NCI-H345 treated with DMSO at 0.1 percent for 48 hours (cell line): ENCODE measurements around the gene PCDHGB4.
"Not testable (repeated sequence)": the region's sequence is repeated elsewhere in the genome, so short reads cannot be mapped to it uniquely, and the experiment has no call there.

Source experiments
- DNase-seq: peaks from one replicate; lab custom pipeline; 2025; ENCODE audit not compliant: unreplicated experiment; lab: John Stamatoyannopoulos, UW

Gene PCDHGB4

DNA sequence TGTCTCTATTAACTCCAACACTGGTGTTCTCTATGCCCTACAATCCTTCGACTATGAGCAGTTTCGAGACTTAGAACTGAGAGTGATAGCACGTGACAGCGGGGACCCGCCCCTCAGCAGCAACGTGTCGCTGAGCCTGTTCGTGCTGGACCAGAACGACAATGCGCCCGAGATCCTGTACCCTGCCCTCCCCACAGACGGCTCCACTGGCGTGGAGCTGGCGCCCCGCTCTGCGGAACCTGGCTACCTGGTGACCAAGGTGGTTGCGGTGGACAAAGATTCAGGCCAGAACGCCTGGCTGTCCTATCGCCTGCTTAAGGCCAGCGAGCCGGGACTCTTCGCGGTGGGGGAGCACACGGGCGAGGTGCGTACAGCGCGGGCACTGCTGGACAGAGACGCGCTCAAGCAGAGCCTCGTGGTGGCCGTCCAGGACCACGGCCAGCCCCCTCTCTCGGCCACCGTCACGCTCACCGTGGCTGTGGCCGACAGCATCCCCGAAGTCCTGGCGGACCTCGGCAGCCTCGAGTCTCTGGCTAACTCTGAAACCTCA lies 35.3 kb downstream of the PCDHGB4 start:
- DNase-seq, result no peak

DNA sequence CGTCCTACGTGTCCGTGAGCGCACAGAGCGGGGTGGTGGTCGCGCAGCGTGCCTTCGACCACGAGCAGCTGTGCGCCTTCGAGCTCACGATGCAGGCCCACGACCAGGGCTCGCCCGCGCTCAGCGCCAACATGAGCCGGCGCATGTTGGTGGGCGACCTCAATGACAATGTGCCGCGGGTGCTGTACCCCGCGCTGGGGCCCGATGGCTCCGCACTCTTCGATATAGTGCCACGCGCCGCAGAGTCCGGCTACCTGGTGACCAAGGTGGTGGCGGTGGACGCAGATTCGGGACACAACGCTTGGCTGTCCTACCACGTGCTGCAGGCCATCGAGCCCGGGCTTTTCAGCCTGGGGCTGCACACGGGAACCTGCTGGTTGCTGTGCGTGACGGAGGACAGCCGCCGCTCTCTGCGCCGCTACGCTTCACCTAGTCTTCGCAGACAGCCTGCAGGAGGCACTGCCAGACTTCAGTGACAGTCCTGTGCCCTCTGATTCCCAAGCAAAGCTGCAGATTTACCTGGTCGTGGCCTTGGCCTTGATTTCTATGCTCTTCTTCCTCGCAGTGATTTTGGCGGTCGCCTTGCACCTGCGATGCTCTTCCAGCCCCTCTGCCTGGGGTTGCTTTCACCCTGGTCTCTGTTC lies 40.4 kb downstream of the PCDHGB4 start:
- no peak for DNase-seq

DNA sequence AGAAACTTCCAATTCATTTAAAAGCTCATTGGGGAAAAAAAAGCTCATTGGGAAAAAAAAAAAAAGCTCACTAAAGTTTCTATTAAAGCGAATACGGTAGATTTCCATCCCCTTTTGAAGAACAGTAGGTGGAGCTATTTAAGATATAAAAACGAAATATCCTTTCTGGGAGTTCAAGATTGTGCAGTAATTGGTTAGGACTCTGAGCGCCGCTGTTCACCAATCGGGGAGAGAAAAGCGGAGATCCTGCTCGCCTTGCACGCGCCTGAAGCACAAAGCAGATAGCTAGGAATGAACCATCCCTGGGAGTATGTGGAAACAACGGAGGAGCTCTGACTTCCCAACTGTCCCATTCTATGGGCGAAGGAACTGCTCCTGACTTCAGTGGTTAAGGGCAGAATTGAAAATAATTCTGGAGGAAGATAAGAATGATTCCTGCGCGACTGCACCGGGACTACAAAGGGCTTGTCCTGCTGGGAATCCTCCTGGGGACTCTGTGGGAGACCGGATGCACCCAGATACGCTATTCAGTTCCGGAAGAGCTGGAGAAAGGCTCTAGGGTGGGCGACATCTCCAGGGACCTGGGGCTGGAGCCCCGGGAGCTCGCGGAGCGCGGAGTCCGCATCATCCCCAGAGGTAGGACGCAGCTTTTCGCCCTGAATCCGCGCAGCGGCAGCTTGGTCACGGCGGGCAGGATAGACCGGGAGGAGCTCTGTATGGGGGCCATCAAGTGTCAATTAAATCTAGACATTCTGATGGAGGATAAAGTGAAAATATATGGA lies 43.0 kb downstream of the PCDHGB4 start, which contains the start of gene PCDHGA12:
Gene PCDHGA12 (plus strand): TSS at position 176 of the 782 bp plus-strand sequence. CDS start 253 bp downstream, at position 429.
- DNase-seq, result no peak

DNA sequence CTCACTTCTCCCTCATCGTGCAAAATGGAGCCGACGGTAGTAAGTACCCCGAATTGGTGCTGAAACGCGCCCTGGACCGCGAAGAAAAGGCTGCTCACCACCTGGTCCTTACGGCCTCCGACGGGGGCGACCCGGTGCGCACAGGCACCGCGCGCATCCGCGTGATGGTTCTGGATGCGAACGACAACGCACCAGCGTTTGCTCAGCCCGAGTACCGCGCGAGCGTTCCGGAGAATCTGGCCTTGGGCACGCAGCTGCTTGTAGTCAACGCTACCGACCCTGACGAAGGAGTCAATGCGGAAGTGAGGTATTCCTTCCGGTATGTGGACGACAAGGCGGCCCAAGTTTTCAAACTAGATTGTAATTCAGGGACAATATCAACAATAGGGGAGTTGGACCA lies 43.8 kb downstream of the PCDHGB4 start:
- DNase-seq, result no peak

DNA sequence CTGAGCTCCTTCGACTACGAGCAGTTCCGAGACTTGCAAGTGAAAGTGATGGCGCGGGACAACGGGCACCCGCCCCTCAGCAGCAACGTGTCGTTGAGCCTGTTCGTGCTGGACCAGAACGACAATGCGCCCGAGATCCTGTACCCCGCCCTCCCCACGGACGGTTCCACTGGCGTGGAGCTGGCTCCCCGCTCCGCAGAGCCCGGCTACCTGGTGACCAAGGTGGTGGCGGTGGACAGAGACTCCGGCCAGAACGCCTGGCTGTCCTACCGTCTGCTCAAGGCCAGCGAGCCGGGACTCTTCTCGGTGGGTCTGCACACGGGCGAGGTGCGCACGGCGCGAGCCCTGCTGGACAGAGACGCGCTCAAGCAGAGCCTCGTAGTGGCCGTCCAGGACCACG lies 44.8 kb downstream of the PCDHGB4 start:
- not testable (repeated sequence) for DNase-seq

DNA sequence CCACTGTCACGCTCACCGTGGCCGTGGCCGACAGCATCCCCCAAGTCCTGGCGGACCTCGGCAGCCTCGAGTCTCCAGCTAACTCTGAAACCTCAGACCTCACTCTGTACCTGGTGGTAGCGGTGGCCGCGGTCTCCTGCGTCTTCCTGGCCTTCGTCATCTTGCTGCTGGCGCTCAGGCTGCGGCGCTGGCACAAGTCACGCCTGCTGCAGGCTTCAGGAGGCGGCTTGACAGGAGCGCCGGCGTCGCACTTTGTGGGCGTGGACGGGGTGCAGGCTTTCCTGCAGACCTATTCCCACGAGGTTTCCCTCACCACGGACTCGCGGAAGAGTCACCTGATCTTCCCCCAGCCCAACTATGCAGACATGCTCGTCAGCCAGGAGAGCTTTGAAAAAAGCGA lies 45.2 kb downstream of the PCDHGB4 start:
- DNase-seq, result not testable (repeated sequence)

DNA sequence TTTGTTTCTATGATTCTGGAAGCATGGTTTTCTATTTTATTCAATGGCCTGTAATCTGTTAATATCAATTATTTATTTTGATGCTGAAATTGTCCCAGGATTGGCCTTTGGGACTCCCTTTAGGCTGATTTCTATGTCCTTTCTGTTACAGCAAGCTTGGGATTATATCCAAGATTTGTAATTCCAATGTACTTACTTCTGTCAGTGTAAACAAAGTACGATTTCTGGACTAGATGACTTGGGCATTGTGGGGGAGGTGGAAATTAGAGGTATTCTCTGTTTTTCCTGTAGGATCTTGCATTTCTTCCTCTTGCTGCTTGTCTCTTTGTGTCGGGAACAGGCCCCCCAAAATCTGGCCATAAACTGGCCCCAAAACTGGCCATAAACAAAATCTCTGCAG lies 46.5 kb downstream of the PCDHGB4 start:
- no peak for DNase-seq

DNA sequence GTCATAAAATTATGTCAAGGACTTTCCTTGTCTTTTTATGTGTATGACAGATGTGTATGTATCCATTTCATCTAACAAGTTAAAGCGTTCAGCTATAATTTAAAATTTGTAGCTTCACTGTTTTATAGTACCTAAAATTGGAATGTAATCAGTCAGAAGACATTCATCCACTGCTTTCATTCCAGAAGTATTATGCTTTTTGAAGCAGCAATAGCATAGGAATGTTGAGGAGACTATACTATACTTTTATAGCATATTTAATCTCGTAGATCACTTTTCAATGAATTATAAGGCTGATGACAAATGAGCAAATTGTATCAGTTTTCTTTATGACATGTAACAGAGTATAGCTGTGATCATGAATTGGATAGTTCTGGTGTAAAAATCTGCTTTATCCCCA lies 49.7 kb downstream of the PCDHGB4 start:
- DNase-seq, result no peak

DNA sequence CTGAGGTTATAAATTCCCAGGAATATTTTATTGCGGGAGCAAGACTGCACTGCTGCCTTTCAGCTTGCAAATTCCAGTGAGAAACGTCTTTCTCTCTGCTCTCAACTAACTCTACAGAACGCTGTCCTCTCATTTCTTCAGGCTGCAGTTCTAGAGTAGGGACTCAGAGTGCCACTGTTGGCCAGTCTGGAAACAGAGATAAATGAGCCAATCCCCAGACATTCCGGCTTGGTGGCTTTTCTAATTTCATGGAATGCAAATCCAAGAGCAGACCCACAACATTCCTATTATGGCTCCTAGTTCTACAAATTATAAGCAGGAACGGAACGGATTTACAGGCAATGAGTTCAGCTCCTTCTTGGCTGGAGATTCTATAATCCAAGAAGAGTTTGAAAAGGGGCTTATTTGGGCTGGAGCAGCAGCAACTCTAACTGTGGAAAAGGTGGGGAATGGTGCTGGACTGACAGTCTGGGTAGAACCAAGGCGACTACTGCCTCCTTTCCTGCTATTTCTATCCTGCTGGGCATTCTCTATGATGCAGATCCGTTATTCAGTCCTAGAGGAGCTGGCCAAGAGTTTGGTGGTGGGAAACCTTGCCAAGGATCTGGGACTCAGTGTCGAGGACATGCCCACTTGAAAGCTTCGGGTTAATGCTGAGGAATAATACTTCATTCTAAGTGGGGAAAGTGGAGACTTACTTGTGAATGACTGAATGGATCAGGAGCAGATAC lies 52.1 kb downstream of the PCDHGB4 start:
- no peak for DNase-seq
